ENCODE results near the gene RNF8.
"Not testable (repeated sequence)": the region's sequence is repeated elsewhere in the genome, so short reads cannot be mapped to it uniquely, and the experiment has no call there.

Gene RNF8

GRCh38 chr6:37321101-37321500 is 32.7 kb upstream of the RNF8 start:
- DNase-seq (ENCODE audit: low read depth): no peak
- H3K4me3 ChIP-seq (ENCODE audit: low read depth, low read length): no peak overlapping the region
- in situ Hi-C loops (cut with HindIII; ENCODE audit: low sequenced_read_pairs): no loop called here
- no peak for TF ChIP-seq CTCF (IDR thresholded peaks at IDR 0.05; ENCODE audit: low read depth, low read length, missing control alignments)

- in situ Hi-C loops (cut with HindIII; ENCODE audit: low sequenced_read_pairs): no loop called here
- DNase-seq (ENCODE audit: low read depth): no peak
These were observed 32.0 kb upstream of the RNF8 start for GRCh38 chr6:37321516-37322415.

GRCh38 chr6:37323580-37323979 is 30.2 kb upstream of the RNF8 start:
- no peak for TF ChIP-seq CTCF (IDR thresholded peaks at IDR 0.05; ENCODE audit: low read depth, low read length, missing control alignments)
- in situ Hi-C loops (cut with HindIII; ENCODE audit: low sequenced_read_pairs): no loop called here
- no peak overlapping the region for H3K4me3 ChIP-seq (ENCODE audit: low read depth, low read length)
- no peak for DNase-seq (ENCODE audit: low read depth)

More at GRCh38 chr6:37321516-37322415, 32.0 kb upstream of the RNF8 start:
- no peak for TF ChIP-seq CTCF (IDR thresholded peaks at IDR 0.05; ENCODE audit: low read depth, low read length, missing control alignments)
- no peak overlapping the region for H3K4me3 ChIP-seq (ENCODE audit: low read depth, low read length)

- H3K4me3 ChIP-seq (ENCODE audit: low read depth, low read length): no peak overlapping the region
- in situ Hi-C loops (cut with HindIII; ENCODE audit: low sequenced_read_pairs): no loop called here
- DNase-seq (ENCODE audit: low read depth): no peak
- no peak for TF ChIP-seq CTCF (IDR thresholded peaks at IDR 0.05; ENCODE audit: low read depth, low read length, missing control alignments)
These were observed 29.4 kb upstream of the RNF8 start for GRCh38 chr6:37324131-37325033.

- H3K4me3 ChIP-seq (ENCODE audit: low read depth, low read length); in situ Hi-C loops (cut with HindIII; ENCODE audit: low sequenced_read_pairs); DNase-seq (ENCODE audit: low read depth): not testable (repeated sequence)
These were observed 23.4 kb upstream of the RNF8 start for GRCh38 chr6:37330345-37330744.

- no peak for TF ChIP-seq CTCF (IDR thresholded peaks at IDR 0.05; ENCODE audit: low read depth, low read length, missing control alignments)
- no peak for DNase-seq (ENCODE audit: low read depth)
- H3K4me3 ChIP-seq (ENCODE audit: low read depth, low read length): no peak overlapping the region
- in situ Hi-C loops (cut with HindIII; ENCODE audit: low sequenced_read_pairs): no loop called here
These were observed 22.7 kb upstream of the RNF8 start for GRCh38 chr6:37331047-37331446.

All from astrocyte of the cerebellum (primary cell).